Cardiac fibroblast (primary cell): Measurements from ENCODE around the gene RMI1.
A peak's percentile ranks its signal among the peaks of the same experiment; 100 is the strongest.
"Not testable (repeated sequence)": the region's sequence is repeated elsewhere in the genome, so short reads cannot be mapped to it uniquely, and the experiment has no call there.

Source experiments
- DNase-seq, 2 donors: peaks; one replicate each; pipeline versions ENCODE4 v3.0.0 to v3.0.0-alpha.2; 2010; ENCODE audit warnings: low read depth in 2 of 2
- H3K4me3 ChIP-seq, 2 donors: replicated peaks in 1 of 2; 1 replicate in 1 of 2; 2 replicates in 1 of 2; pipeline ENCODE4 v1.5.1; 2011; ENCODE audit warnings: low read depth in 2 of 2, low read length in 2 of 2, mild to moderate bottlenecking in 2 of 2, moderate library complexity in 1 of 2
- TF ChIP-seq, protein P1 (sequence below): IDR thresholded peaks from one replicate; pipeline ENCODE4 v1.5.1; 2011; ENCODE audit warnings: low read depth, mild to moderate bottlenecking, low read length, inconsistent platforms

Gene RMI1

DNA sequence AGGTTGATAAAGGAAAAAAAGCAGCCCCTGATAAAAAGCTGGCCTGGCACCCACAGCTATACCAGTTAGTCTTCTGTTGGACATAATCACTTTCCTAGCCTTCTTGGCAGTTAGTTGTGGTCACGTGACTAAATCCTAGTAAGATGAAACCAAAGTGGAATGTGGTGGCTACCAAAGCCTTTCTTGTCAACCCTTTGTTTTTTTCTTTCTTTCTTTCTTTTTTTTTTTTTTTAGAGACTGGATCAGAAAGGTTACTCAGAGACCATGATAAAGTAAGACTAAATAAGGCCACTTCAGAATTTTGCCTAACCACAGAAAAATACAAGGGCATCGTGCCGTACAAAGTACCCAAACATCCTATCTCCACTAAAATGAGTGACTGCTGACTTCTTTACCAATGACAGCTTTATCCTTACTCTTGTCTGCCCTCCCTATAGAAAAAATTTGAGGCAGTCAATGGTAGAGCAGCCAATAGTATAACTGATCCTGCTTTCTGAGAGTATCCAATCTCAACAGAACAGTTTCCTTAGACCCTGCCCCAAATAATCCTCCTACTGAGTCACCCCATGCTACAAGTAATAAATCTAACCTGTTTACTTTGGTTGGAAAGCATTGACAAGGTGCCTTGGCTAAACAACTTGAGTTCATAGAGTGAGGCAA is 45.2 kb upstream of the RMI1 start:
- DNase-seq: peak; percentile 88
- TF ChIP-seq, protein P1, sequence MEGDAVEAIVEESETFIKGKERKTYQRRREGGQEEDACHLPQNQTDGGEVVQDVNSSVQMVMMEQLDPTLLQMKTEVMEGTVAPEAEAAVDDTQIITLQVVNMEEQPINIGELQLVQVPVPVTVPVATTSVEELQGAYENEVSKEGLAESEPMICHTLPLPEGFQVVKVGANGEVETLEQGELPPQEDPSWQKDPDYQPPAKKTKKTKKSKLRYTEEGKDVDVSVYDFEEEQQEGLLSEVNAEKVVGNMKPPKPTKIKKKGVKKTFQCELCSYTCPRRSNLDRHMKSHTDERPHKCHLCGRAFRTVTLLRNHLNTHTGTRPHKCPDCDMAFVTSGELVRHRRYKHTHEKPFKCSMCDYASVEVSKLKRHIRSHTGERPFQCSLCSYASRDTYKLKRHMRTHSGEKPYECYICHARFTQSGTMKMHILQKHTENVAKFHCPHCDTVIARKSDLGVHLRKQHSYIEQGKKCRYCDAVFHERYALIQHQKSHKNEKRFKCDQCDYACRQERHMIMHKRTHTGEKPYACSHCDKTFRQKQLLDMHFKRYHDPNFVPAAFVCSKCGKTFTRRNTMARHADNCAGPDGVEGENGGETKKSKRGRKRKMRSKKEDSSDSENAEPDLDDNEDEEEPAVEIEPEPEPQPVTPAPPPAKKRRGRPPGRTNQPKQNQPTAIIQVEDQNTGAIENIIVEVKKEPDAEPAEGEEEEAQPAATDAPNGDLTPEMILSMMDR: no peak
- H3K4me3 ChIP-seq: no peak overlapping the region

DNA sequence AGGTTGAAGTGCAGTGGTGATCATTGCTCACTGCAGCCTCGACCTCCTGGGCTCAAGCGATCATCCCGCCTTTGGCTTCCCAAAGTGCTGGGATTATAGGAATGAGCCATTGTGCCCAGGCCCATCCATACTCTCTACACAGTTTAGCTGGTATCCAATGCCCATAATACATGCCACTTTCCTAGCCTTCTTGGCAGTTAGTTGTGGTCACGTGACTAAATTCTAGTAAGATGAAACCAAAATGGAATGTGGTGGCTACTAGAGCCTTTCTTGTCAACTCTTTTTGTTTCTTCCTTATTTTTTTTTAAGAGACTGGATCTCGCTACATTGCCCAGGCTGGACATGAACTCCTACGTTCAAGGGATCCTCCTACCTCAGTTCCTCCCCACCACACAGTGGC is 44.1 kb upstream of the RMI1 start:
- TF ChIP-seq, protein P1: no peak
- H3K4me3 ChIP-seq: no peak overlapping the region
- DNase-seq: peak in 1 of 2 donors; percentile 7

DNA sequence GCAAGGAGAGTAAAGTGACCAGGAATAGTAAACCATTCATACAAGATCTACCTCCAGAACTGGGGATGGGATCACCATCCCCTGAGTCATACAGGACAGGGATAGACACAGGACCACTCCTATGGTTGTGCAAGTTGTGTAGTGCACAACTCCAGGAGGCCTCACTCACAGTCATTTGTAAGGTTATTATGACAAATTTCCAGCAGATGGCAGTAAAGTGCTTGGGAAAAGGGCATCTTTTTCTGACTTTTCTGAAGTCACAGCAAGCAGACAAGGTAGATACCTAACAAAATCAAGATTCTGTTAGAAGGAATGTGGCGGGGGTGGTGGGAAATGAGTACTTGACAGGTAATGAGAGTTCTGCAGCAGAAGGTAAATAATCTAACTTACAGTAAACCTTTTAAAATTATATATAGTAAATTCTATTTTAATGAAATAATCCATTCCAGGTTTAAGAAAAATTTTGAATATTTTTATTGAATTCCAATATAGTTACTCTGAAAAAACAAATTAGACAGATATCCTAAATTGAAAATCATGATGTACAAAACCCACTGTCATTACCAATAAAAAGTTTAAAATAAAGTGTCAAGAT is 42.6 kb upstream of the RMI1 start:
- DNase-seq: peak; percentile 74 to 81
- TF ChIP-seq, protein P1: peak; percentile 57
- no peak overlapping the region for H3K4me3 ChIP-seq

DNA sequence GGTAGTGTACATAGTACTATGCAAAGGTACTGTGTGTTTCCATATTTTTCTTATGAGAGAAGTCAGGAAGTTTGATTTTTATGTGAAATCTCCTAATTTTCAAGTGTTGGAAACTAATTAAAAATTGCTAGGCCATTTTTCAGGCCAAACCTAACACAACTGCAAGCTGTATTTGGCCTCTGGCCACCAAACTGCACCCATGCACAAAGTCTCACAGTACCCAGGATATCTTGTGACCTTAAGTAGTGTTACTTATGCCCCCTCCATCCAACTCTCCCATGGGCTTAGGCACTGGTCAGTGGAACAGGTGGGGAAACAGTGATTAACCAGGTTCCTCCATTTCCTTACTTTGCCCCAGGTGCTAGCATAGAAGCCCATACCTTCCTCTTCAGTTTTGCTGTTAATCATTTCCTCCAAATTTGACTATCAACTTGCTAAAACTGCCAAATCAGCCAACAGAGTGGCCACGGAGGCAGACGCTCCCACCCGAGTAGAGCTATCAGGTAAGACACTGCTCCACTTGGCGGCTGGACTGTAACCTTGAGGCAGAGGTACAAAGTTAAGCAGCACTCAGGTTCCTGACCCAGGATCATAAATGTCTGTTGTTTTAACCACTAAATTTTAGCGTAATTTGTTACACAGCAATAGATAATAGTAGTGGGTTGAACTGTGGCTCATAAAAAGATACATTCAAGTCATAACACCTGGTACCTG is 39.9 kb upstream of the RMI1 start:
- no peak for DNase-seq
- H3K4me3 ChIP-seq: no peak overlapping the region
- TF ChIP-seq, protein P1: no peak

DNA sequence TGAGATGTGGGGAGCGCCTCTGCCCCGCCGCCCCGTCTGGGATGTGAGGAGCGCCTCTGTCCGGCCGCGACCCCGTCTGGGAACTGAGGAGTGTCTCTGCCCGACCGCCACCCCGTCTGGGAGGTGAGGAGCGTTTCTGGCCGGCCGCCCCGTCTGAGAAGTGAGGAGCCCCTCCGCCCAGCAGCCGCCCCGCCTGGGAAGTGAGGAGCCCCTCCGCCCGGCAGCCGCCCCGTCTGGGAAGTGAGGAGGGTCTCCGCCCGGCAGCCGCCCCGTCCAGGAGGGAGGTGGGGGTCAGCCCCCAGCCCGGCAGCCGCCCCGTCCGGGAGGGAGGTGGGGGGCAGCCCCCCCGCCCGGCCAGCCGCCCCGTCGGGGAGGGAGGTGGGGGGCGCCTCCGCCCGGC is 32.5 kb upstream of the RMI1 start:
- not testable (repeated sequence) for DNase-seq, H3K4me3 ChIP-seq

DNA sequence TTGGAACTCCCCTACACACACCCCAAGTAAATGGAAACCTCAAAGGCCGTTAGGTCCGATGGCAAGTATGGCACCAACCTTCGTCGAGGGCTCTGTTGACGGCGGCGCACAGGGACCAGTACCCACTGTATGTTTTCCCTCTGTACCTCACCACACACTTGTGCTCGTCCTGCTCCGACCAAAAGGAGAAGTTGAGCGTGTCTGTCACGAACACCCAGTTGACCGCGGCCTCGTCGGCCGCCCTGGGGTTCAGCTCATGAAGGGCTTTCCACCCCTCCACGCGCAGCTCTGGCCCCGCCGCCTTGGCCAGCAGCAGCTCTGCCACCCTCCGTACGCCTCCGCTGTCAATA is 24.5 kb upstream of the RMI1 start:
- TF ChIP-seq, protein P1: no peak
- H3K4me3 ChIP-seq: peak overlapping the region; percentile 54 to 59
- peak in 1 of 2 donors; percentile 33 for DNase-seq

DNA sequence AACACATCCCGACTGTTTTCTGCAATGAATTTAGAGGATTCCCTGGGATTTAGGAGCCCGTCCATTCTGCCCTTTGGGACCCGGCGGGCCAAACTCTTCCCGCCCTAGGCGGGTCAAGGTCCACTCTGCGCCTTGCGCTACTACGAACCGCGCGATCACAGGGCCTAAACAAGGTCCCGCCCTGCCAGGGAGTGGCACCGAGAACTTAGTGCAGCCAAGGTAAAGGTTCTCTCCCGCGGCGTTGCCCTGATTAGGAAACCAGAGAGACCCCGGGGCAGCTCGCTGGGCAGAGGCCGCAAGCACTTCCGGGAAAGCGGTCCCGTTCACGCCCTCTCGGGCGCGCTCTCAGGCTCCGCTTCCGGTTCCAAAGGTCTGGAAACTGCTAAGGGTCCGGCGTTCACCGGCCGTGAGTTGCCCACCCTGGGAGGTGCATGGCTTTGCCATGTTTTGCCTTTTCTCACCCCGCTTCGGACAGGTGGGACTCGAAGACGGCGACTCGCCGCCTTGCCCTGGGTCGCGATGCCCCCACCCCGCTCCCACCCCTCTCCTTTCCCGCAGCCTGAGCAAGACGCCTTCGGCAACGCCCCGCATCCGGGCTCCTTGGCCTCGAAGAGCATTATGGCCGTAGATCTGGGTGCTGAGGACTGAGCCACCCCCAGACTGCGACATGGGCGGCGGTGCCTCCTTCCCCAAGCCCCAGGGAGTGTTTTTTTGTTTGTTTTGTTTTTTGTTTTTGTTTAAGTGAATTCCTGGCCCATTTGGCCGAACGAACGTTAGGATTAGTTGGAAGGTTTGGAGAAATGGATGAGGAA is 24.0 kb upstream of the RMI1 start:
- peak; percentile 65 to 69 for DNase-seq
- TF ChIP-seq, protein P1: no peak
- H3K4me3 ChIP-seq: peak overlapping the region; percentile 54 to 59
